GM18517 (cell line): ENCODE results near the gene L3HYPDH.
"Not testable (repeated sequence)": the region's sequence is repeated elsewhere in the genome, so short reads cannot be mapped to it uniquely, and the experiment has no call there.

ENCODE experiments used
- ATAC-seq: cut with Tn5 transposase; IDR thresholded peaks from one replicate; pipeline ENCODE4 v1.9.1; 2021; ENCODE audit warnings: mild to moderate bottlenecking, moderate library complexity; ENCODE audit not compliant: unreplicated experiment

The L3HYPDH gene

DNA sequence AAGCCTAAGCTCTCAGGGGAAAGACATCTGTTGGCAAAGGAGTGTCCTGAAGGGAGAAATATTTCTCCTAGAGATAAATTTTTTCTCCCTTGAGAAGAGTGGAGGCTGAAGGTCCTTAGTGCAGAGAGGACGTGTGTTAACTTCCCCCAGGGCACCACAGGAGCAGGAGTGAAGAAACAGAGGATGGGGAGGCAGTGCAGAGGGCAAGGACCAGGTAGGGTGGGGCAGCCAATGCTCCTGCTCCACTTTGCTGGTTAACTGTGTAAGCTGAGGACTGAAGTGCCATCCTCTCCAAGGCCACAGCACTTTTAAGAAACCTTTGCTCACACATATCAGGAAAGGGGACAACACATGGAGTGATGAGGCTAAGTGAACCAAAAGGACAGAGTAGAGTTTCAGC lies 4.0 kb downstream of the L3HYPDH start:
- no peak for ATAC-seq

DNA sequence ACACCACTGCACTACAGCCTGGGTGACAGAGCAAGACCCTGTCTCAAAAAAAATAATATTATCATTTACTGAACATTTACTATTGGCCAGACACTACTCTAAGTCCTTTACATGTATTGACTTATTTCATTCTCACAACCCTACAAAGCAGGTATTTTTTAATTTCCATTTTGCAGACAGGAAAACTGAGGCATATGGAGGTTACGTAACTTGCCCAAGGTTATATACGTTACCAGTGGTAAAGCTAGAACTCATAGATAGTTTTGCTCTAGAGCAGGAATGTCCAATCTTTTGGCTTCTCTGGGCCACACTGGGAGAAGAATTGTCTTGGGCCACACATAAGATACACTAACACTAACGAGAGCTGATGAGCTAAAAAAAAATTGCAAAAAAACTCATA lies 5.7 kb downstream of the L3HYPDH start:
- ATAC-seq, result no peak

DNA sequence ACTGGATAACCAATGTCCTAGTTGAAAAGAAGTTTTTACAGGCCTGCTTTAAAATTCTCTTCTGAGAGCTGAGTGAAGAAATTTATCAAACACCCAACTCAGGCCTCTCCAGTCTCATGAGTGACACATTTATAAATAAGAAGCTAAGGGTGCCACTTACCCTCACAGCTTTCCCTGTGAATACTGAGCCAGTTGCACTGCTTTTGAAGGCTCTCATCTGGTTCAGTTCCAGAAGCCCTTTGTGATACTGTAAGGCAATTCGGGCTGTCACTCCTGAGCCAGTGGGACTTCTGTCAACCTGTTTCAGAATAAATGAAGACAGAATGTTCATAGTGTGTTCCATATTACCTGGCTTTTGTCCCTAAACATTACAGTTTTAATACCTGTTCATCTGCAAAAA lies 8.5 kb downstream of the L3HYPDH start:
- no peak for ATAC-seq

DNA sequence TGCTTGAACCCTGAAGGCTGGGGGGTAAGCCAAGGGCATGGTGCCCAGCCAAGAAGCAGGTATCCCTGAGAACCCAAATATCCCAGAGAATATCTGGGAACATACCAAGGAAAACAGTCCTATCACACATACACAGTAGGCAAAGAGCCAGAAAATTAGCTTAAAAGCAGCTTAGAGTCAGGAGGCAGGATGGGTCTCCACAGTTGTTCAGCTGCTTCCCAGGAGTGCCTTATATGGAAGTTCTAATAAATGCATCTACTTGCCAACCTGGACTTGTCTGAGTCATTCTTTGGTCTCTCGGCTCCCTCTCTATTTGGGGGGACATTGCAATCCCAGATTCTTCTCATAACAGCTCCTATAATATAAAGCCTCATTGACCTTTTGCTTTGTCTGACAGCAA lies 10.0 kb downstream of the L3HYPDH start:
- no peak for ATAC-seq

DNA sequence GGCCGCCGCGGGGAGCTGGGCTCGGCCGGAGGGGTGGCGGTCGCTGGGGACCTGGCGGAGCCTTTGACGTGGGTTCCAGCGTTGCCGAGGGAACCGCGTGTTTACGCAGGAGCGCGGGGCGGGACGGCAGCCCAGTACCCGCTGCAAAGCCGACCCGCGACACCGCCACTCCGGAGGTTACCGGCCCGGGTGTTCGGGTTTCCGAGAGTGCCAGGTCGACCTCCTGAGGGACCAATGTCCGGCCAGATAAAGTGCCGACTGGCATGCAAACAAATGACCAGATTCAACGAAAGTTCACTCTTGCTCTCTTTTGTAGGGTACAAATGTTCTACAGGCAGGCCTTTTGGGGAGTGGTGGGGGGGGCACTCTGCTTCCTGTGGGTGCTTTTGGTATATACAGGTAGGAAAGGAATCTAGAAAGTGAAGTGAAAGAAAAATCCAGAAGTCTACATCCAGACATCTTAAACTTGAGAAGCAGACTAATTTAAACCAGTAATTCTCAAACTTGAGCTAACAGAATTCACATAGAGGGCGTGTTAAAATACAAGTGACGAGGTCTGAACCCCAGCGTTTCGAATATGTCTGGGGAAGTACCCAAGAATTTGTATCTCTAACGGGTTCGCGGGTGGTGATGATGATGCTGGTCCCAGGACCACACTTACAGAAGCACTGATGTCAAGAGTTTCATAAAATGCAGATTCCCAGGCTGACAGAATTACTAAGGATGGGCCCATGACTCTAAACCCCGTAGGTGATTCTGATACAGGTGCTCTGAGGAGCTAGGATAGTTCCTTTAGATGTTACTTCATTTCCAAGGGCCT lies 18.7 kb downstream of the L3HYPDH start, which contains the start of gene GPR135:
Gene GPR135, minus strand, starts transcription at position 65 of the 820 bp plus-strand sequence. CDS start 154 bp downstream, outside the sequence.
- peak; percentile 22 for ATAC-seq

DNA sequence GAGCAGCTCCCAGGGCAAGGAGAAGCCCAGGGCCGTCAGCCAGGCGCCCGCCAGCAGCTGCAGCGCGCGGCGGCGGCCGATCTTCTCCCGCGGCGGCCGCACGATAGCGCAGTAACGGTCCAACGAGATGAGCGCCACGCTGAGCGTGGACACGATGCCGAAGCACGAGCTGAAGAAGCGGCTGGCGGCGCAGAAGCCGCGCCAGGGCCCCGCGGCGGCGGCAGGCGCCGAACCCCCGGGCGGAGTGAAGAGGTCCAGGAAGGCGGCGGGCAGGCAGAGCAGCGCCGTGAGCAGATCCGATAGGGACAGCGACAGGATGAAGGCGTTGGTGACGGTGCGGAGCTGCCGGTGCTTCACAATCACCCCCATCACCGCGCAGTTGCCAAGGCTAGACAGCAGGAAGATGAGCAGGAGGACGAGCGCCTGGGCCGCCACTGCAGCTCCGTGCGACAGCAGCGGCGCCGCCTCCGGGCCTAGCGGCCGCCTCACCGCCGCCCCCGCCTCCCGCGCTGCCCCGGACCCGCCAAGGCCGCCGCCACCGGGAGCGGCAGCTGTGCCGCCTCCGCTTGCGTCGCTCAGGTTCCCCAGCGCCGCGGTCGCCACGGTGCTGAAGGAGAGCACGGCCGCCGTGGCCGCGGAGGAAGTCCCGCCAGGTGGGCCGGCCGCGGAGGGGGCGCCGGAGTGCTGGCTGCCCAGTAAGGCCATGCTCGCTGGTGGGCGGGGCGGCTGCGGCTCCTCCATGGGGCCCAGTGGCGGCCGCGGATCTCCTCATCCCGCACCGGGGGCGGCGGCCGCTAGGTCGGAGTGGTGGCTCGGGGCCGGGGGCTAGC lies 19.5 kb downstream of the L3HYPDH start:
- ATAC-seq, result peak; percentile 61

DNA sequence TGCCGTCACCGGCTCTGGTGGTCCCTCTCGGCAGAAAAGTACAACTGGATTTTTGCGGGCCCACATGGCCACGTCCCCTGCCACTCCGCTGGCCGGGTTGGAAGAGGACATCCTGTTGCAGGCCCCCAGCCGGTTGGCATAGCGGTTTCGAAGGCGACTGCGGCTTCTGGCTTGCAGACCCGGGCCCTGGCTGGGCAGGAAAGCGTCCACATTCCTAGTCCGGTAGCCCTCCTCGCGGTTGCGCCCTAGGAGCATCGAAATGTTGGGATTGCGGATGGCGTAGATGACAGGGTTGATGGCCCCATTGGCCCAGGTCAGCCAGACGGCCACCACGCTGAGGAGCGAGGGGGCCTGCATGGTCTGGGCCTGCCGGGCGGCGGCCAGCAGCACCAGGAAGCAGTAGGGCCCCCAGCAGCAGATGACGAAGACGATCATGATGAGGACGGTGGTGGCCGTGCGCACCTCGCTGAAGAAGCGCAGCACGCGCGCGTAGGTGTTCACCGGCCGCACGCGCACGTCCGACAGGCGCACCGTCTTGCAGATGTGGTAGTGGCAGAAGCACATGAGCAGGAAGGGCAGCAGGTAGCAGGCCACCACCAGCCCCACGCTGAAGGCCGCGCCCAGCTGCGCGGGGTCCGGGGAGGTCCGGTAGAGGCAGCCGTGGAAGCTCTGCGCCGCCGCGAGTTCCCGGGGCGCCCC lies 20.3 kb downstream of the L3HYPDH start:
- peak; percentile 36 for ATAC-seq

DNA sequence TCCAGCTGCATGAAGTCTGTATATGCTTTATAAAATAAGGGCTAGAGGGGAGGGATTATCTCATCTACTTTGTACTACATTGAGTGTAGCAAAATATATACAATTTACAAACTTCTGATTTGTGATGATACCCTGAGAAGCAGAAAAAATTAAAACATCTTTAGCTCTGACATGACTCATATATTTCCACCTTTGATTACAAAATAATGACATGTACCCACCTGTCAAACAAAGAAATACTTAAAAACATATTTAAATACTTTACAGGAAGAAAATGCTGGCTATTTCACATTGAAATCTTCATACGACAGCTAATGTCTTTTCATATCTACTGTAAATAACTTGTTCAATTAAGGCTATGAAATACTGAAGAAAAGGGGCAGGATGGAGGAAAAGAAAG lies 22.3 kb downstream of the L3HYPDH start:
- ATAC-seq, result no peak

DNA sequence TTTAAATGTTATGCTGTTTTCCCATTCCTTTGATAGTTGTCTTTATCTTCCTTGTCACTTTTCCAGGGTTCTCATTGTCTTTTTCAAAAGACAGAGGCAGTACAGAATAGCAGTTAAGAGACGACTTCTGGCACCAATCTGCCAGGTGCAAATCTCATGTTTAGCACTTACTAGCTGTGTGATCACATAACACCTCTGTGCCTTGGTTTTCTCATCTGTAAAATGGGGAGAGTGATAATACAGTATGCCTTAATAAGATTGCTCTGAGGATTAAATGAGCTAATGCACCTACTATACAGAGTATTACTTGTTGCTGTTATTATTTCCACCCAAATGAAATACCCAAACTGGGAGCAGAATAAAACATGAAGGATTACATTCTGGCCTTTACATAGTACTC lies 23.8 kb downstream of the L3HYPDH start:
- ATAC-seq, result no peak

DNA sequence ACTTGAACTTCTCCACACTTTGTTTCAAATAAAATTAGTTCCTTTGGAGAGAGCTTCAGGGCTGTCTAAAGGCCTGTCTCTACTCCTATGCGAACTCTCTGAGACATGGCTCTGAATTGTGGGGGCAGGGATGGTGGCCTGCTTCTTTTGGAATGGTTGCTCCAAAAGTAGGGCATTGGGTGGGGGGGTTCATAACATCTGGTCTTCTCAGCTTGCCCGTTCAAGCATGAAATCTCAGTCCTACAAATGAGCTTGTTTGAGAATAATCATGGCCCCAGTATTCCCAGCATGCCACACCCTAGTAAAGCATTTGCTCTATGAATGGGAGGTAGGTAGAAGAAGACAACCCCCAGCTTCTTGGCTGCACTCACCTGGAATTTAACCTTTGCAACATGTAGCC lies 25.7 kb downstream of the L3HYPDH start:
- no peak for ATAC-seq

DNA sequence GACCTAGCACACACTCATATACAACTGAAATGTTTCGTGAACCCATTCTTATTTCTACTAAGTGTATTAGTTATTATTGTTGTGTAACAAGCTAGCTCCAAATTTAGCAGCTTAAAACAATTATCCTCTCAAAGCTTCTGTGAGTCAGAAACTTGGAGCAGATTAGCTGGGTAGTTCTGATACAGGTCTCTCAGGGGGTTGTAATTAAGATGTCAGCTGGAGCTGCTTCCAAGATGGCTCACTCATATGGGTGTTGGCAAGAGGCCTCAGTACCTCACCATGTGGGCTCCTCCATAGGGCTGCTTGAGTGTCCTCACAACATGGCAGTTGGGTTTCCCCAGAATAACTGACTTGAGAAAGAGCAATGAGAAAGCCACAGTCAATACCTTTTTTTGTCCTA lies 28.8 kb downstream of the L3HYPDH start:
- ATAC-seq, result no peak

DNA sequence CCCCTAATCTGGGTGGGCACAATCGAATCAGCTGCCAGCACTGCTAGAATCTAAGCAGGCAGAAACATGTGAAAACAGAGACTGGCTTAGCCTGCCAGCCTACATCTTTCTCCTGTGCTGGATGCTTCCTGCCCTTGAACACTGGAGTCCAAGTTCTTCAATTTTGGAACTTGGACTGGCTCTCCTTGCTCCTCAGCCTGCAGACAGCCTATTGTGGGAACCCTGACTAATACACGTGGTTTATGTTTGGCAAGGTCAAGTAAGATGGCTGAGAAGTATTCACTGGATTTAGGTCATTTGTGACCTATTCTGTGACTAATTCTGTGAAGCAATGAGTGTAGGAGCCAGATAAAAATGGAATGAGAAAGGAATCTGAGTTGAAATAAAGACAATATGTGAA lies 30.1 kb downstream of the L3HYPDH start:
- no peak for ATAC-seq

DNA sequence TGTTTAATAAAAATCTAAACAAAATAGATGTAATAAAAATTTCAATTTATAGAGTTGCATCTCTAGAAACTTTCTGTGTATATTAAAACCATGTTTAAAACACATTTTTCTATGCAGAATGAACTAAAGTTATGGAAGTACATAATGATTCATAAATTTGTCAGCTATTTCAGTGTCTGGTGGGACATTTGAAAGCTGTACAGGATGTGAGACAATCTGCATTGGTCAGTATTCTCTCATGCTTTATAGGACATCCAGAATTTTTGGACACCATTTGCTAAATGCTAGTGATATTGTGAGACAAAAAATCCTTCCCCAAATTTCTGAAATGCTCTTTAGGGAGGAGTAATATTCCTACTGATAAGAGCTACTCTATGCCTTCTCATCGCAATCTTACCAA lies 32.4 kb downstream of the L3HYPDH start:
- no peak for ATAC-seq

DNA sequence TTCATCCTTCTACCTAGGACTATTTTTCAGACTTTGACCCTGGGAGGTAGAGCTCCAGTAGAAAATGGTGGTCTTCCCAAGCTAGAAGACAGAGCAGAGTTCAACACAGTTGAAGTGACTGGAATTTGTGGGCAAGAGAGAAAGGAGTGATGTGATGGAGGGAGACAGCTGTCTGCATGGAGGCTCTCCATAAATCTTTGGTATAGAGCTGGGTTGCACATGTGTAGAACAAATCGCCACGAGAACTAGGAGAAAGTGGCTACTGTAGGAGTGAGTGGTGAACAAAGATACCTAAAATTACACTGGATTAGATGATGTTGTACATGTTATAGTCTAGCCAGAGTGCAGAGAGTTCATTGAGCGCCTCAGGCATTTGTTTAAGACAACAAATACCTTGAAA lies 33.5 kb downstream of the L3HYPDH start:
- no peak for ATAC-seq

DNA sequence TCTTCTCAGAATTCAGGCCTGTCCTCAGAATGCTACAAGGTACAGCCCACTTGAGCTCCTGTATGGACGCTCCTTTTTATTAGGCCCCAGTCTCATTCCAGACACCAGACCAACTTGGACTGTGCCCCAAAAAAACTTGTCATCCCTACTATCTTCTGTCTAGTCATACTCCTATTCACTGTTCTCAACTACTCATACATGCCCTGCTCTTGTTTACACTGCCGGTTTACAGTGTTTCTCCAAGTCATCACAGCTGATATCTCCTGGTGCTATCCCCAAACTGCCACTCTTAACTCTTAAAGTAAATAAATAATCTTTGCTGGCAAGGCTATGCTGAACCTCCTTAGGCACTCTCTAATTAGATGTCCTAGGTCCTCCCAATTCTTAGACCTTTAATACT lies 35.5 kb downstream of the L3HYPDH start:
- ATAC-seq, result not testable (repeated sequence)

DNA sequence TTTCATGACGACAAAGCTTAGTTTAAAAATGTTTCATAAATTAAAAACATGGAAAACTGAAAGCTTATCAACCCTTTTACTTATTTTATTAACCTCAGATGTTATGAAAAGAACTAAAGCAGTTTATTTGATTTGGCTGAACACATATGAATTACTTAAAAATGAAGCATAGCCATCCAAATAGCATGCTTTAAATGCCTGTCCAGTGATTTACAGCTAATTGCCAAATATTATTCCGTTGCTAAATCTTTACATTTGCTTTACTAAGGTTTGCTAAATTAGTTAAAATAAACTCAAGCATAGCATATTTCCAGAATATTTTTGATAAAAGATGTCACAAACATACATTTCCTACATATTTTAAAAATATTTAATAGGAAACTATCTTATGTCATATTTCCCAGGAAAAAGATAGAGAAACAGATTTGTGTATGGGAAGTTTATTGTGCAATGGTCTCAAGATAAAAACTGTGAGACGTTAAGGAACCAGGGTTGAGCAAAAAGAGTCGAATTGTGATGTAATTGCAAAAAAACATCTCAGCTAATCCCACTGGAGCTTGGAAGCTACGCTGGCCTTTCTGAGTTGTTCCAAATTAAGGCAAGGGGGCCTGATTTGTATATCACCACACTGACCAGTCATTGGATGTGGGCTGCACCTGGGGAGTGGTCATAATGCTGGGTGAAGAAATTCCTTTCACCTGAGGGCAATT lies 44.8 kb downstream of the L3HYPDH start:
- no peak for ATAC-seq

DNA sequence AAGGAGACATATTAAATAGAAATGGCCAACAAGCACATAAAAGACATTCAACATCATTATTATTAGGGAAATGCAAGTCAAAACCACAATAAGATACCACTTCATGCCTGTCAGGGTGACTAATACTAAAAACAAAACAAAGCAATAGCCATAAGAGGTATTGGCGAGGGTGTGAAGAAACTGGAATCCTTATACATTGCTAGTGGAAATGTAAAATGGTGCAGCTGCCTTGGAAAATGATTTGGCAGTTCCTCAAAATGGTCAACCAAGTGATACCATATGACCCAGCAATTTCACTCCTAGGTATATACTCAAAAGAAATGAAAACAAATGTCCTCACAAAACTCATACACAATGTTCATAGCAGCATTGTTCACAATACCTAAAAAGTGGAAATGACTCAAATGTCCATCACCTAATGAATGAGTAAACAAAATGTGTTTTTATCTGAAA lies 46.0 kb downstream of the L3HYPDH start:
- no peak for ATAC-seq

DNA sequence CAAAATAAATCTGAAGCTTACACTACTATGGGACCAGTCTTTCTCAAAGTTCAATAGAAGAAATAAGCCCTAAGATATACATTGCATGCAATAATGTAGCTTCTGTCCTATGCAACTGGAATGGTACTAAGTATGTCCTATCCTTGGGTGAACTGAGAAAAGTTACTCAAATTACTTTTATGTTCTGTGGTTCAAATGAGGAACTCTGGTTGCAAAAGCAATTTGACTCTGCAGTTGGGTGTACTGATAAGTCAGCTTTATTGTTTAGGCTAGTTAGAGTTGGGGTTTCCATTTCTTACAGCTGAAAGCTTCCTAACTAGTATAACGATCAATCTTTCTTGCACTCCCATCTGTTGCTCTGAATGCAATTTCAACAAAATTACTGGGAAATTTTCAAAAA lies 48.2 kb downstream of the L3HYPDH start:
- no peak for ATAC-seq

DNA sequence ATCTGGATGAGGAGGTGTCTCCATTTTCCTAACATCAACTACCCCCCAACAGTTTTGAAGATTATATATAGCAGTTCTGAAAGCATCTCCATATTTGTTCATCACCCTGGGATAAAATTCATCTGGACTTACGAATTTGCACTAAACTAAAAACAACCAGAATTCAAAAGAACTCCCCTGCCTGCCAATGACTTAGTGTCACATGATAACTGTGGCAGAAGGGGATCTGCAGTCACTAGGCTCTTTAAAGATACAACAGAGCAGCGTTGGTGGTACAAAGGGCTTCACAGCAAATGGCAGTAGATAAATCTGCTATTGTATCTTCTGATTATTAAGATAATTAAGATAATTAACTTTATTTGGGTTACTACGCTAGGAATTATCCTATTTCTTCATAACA lies 49.1 kb downstream of the L3HYPDH start:
- ATAC-seq, result no peak

DNA sequence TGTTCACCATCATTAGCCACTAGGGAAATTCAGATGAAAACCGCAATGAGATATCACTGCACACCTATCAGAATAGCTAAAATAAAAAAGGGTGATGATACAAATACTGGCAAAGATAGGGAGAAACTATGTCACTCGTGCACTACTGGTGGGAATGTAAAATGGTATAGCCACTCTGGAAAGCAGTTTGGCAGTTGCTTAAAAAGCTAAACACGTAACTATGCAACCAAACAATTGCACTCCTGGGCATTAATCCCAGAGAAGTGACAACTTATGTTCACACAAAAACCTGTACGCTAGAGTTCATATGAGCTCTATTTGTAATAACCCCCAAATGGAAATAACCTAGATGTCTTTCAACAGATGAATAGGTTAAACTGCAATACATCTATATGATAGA lies 54.4 kb downstream of the L3HYPDH start:
- no peak for ATAC-seq

DNA sequence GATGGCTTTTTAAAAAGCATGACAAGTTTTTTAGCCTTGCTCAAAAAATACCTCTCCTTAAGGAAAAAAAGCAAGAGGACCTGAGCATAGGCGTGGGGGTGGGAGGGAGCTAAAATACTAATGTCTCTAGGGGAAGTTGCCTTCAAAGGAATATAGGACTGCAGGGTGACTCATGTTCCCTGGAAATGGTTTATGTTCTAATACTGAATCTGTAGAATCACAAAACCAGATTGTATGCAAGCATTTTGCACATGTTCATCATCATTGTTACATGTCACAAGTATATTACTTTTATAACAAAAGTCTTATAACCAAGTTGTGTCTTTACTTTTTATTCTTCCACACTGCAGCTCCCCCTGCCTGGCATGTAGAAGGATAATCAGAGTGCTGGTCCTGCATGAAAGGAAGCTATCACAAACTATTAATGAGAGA lies 55.6 kb downstream of the L3HYPDH start:
- no peak for ATAC-seq
